ENCODE data around the gene ELP2. TPM values are rescaled to one million over a fixed set of nuclear protein-coding genes. Genes with fewer than 3 reads are reported as not detected.

Gene ELP2
- total and polyA plus RNA-seq, 2 of the 8 experiments (the other 6 are each of a cell fraction or from before 2014, with no cell fraction given): 55.8 to 165 TPM

GRCh38 chr18:36153771-36154170 is 24.1 kb downstream of the ELP2 start:
- FAIRE-seq (no peak), DNase-seq (ENCODE audit: low read depth in 1 of 2, low spot score in 2 of 2) (no peak)
- Histone ChIP-seq H2AK5ac (ENCODE audit: low read depth, low read length) (no peak overlapping the region), H3K9me3 (ENCODE audit: insufficient read depth in 2 of 2, low read depth in 1 of 2, low read length in 1 of 2) (no peaks in the 10 kb centered on the region), H3K79me1 (ENCODE audit: low read depth, low read length) (no peaks in the 10 kb centered on the region), H2AFZ (ENCODE audit: low read length) (no peak overlapping the region), H3K4ac (replicated peaks; ENCODE audit: insufficient read length, low read depth, low read length) (no peak overlapping the region), H4K5ac (ENCODE audit: insufficient read length, low read depth, low read length) (no peak overlapping the region), H3K14ac (ENCODE audit: insufficient read length) (no peak overlapping the region), H3K9ac (replicated peaks in 1 of 4; ENCODE audit: extremely low read depth in 1 of 4, low read depth in 3 of 4, low read length in 3 of 4) (no peak overlapping the region), H3K4me2 (ENCODE audit: insufficient read depth in 1 of 2, low read depth in 2 of 2, low read length in 2 of 2) (no peak overlapping the region), H3K27ac (ENCODE audit: low read depth, low read length) (no peak overlapping the region), H3K4me3 (ENCODE audit: extremely low read depth in 1 of 4, insufficient read depth in 2 of 4, low read depth in 3 of 4, low read length in 4 of 4) (no peak overlapping the region), H2BK20ac (ENCODE audit: low read length) (no peak overlapping the region), H3K79me2 (ENCODE audit: control insufficient read depth in 1 of 2, insufficient read depth in 2 of 2, low read length in 2 of 2) (no peaks in the 10 kb centered on the region), H3K23me2 (ENCODE audit: low read depth, low read length) (no peaks in the 10 kb centered on the region), H3K23ac (ENCODE audit: insufficient read length) (no peak overlapping the region), H2BK12ac (ENCODE audit: low read depth, low read length) (no peak overlapping the region), H2BK120ac (replicated peaks; ENCODE audit: low read depth, low read length) (no peak overlapping the region), H3K4me1 (replicated peaks in 1 of 4; ENCODE audit: control insufficient read depth in 3 of 4, insufficient read depth in 4 of 4, low read length in 3 of 4) (no peaks in the 10 kb centered on the region), H2BK5ac (ENCODE audit: low read depth, low read length) (no peak overlapping the region), H3K36me3 (ENCODE audit: control insufficient read depth in 2 of 4, insufficient read depth in 4 of 4, low read length in 3 of 4) (peaks cover 23 to 92% (median 69%) of the 10 kb centered on the region in 4 experiments; a peak in 7 of 8 replicates), H2BK15ac (ENCODE audit: low read length) (no peak overlapping the region), H3K18ac (ENCODE audit: extremely low read depth, low read length) (no peak overlapping the region), H3K56ac (replicated peaks; ENCODE audit: insufficient read length, low read depth, low read length) (no peak overlapping the region), H4K8ac (ENCODE audit: extremely low read depth, insufficient read depth, low read length) (no peak overlapping the region), H3K27me3 (replicated peaks in 1 of 4; ENCODE audit: control insufficient read depth in 3 of 4, extremely low read depth in 1 of 4, insufficient read depth in 3 of 4, low read length in 3 of 4) (no peaks in the 10 kb centered on the region), H4K91ac (replicated peaks; ENCODE audit: insufficient read length, low read length) (no peak overlapping the region), H4K20me1 (replicated peaks in 1 of 2; ENCODE audit: control insufficient read depth in 1 of 2, insufficient read depth in 2 of 2, low read length in 2 of 2) (peaks cover 0 to 5% of the 10 kb centered on the region in 2 experiments)
- WGBS, 2 experiments (ENCODE audit: extremely low coverage in 1 of 2, insufficient coverage in 1 of 2, insufficient read length in 1 of 2, insufficient replicate concordance in 2 of 2, low coverage in 1 of 2, low lambda C conversion rate in 2 of 2, missing lambda C conversion rate in 1 of 2): 73% methylated on average over 2 of the region's 2 CpGs; no CpG with 5 or more reads in 1 of the 2 experiments
- no peak for TF ChIP-seq EGR1 (IDR thresholded peaks at IDR 0.05; ENCODE audit: borderline replicate concordance, low read depth, low read length)
- ChIA-PET CTCF (ENCODE audit: partially characterized antibody) (interaction anchor here (0.8 to 1.2 kb wide), 2 partner anchors 91 to 258 kb away, joined by 3 read pairs; no protein-coding TSS in a partner anchor), POLR2A (ENCODE audit: partially characterized antibody) (no interaction called here)
